AG08396 (cell line): ENCODE results near the gene ATG14.
"Not testable (repeated sequence)": the region's sequence is repeated elsewhere in the genome, so short reads cannot be mapped to it uniquely, and the experiment has no call there.

ENCODE experiments used
- DNase-seq: peaks from one replicate; pipeline ENCODE4 v3.0.0; 2012; ENCODE audit warnings: low spot score, mixed read lengths

ATG14 gene

GRCh38 chr14:55351111-55351510 is 60.5 kb downstream of the ATG14 start:
- no peak for DNase-seq

- no peak for DNase-seq
Measured at GRCh38 chr14:55350461-55350860, 61.2 kb downstream of the ATG14 start.

GRCh38 chr14:55349565-55349964 is 62.1 kb downstream of the ATG14 start:
- DNase-seq, result no peak

GRCh38 chr14:55348766-55349453 is 62.7 kb downstream of the ATG14 start:
- DNase-seq, result no peak

GRCh38 chr14:55347748-55348147 is 63.9 kb downstream of the ATG14 start:
- no peak for DNase-seq

- DNase-seq, result no peak
Measured at GRCh38 chr14:55347040-55347439, 64.6 kb downstream of the ATG14 start.

- not testable (repeated sequence) for DNase-seq
Measured at GRCh38 chr14:55344582-55345163, 67.0 kb downstream of the ATG14 start.

GRCh38 chr14:55341781-55342180 is 69.8 kb downstream of the ATG14 start:
- no peak for DNase-seq

GRCh38 chr14:55340482-55340881 is 71.1 kb downstream of the ATG14 start:
- no peak for DNase-seq

GRCh38 chr14:55339770-55340169 is 71.9 kb downstream of the ATG14 start:
- DNase-seq, result no peak

GRCh38 chr14:55336691-55337090 is 74.9 kb downstream of the ATG14 start:
- no peak for DNase-seq

- no peak for DNase-seq
Measured at GRCh38 chr14:55336162-55336561, 75.5 kb downstream of the ATG14 start.

GRCh38 chr14:55333711-55334485 is 77.7 kb downstream of the ATG14 start:
- no peak for DNase-seq

GRCh38 chr14:55332654-55333570 is 78.7 kb downstream of the ATG14 start:
- no peak for DNase-seq

GRCh38 chr14:55329999-55330710 is 81.5 kb downstream of the ATG14 start:
- DNase-seq, result no peak

GRCh38 chr14:55328317-55328716 is 83.3 kb downstream of the ATG14 start:
- no peak for DNase-seq

GRCh38 chr14:55327179-55327578 is 84.5 kb downstream of the ATG14 start:
- DNase-seq, result no peak

GRCh38 chr14:55324812-55325211 is 86.8 kb downstream of the ATG14 start:
- no peak for DNase-seq

- DNase-seq, result no peak
Measured at GRCh38 chr14:55323910-55324309, 87.7 kb downstream of the ATG14 start.

GRCh38 chr14:55318694-55319093 is 92.9 kb downstream of the ATG14 start:
- DNase-seq, result no peak

GRCh38 chr14:55317542-55318306 is 93.9 kb downstream of the ATG14 start:
- no peak for DNase-seq
